ENCODE results near the gene FARP1.

The FARP1 gene

DNA sequence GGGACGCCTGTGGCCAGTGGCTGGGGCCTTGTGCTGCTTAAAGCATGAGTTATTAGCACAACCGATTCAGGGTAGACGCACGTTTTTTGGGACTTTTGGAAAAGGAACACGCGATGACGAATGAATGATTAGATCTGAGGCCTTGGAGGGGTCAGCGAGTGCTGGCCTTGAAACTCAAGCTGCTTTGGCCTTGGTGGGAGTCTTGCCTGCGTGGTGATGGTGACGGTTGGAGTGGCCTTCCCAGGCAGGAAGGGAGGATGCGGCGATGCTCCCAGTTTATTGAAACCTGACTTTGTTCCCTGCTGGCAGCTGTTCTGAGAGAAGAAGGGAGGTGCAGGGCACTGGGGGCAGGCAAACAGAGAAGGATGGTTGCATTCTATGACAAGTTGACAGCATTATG, 97.2 kb downstream of the FARP1 start (continued):
- TF ChIP-seq, protein P1, sequence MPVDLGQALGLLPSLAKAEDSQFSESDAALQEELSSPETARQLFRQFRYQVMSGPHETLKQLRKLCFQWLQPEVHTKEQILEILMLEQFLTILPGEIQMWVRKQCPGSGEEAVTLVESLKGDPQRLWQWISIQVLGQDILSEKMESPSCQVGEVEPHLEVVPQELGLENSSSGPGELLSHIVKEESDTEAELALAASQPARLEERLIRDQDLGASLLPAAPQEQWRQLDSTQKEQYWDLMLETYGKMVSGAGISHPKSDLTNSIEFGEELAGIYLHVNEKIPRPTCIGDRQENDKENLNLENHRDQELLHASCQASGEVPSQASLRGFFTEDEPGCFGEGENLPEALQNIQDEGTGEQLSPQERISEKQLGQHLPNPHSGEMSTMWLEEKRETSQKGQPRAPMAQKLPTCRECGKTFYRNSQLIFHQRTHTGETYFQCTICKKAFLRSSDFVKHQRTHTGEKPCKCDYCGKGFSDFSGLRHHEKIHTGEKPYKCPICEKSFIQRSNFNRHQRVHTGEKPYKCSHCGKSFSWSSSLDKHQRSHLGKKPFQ (tag by site-specific recombination; IDR thresholded peaks at IDR 0.05), result no peak
- TF ChIP-seq ZNF654 (tag by site-specific recombination; IDR thresholded peaks at IDR 0.05; ENCODE audit: low read depth), result no peak
- no peak for TF ChIP-seq ZNF292 (tag by site-specific recombination; IDR thresholded peaks at IDR 0.05; ENCODE audit: borderline replicate concordance, low read depth)
- no peak for TF ChIP-seq ZNF677 (tag by site-specific recombination; IDR thresholded peaks at IDR 0.05)
- TF ChIP-seq ZNF548 (tag by site-specific recombination; IDR thresholded peaks at IDR 0.05), result no peak
- TF ChIP-seq ZNF121 (tag by site-specific recombination; IDR thresholded peaks at IDR 0.05), result no peak
- TF ChIP-seq, protein P2, sequence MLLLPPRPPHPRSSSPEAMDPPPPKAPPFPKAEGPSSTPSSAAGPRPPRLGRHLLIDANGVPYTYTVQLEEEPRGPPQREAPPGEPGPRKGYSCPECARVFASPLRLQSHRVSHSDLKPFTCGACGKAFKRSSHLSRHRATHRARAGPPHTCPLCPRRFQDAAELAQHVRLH (tag by site-specific recombination; IDR thresholded peaks at IDR 0.05), result no peak
- TF ChIP-seq YY1 (tag by site-specific recombination; IDR thresholded peaks at IDR 0.05), result no peak
- TF ChIP-seq, protein P3, sequence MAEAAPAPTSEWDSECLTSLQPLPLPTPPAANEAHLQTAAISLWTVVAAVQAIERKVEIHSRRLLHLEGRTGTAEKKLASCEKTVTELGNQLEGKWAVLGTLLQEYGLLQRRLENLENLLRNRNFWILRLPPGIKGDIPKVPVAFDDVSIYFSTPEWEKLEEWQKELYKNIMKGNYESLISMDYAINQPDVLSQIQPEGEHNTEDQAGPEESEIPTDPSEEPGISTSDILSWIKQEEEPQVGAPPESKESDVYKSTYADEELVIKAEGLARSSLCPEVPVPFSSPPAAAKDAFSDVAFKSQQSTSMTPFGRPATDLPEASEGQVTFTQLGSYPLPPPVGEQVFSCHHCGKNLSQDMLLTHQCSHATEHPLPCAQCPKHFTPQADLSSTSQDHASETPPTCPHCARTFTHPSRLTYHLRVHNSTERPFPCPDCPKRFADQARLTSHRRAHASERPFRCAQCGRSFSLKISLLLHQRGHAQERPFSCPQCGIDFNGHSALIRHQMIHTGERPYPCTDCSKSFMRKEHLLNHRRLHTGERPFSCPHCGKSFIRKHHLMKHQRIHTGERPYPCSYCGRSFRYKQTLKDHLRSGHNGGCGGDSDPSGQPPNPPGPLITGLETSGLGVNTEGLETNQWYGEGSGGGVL (tag by site-specific recombination; IDR thresholded peaks at IDR 0.05), result no peak
- no peak for TF ChIP-seq ZNF658 (tag by site-specific recombination; IDR thresholded peaks at IDR 0.05)
- TF ChIP-seq KLF8 (tag by site-specific recombination; IDR thresholded peaks at IDR 0.05), result no peak
- no peak for TF ChIP-seq MZF1 (tag by site-specific recombination; IDR thresholded peaks at IDR 0.05; ENCODE audit: borderline replicate concordance)

DNA sequence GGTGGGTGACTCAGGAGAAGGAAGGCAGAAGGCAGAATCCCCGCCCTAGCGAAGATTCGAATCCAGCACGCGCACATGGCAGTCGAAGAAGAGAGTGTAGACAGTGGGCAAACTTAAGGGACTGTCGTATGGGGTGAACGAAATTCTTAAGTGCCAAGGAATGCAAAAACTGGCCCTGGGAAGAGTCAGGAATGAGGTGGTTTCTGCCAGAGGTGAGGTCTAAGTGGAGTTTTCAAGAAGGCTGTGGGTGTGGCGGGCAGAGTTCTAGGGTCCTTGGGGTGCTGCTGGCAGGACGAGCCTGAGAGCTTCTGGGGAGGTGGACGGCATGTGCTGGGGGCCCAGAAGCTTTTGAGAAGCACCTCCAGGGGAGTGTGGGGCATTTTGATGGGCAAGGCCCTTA, 98.1 kb downstream of the FARP1 start:
- no peaks in the 10 kb centered on the region for H3K4me1 ChIP-seq (ENCODE audit: control insufficient read depth, insufficient read depth, low read length)
- H3K36me3 ChIP-seq (ENCODE audit: control insufficient read depth in 2 of 2, insufficient read depth in 1 of 2, low read length in 2 of 2), result no peaks in the 10 kb centered on the region
- H3K27ac ChIP-seq (ENCODE audit: extremely low read depth, low read depth, low read length), result no peak overlapping the region
- ChIA-PET POLR2A (no interaction called here), CTCF (interaction anchor here (1.1 kb wide), 1 partner anchor 17 kb away, joined by 3 read pairs; no protein-coding TSS in a partner anchor)
- no peak overlapping the region for H3K4me3 ChIP-seq (ENCODE audit: low read depth, low read length)
- no peaks in the 10 kb centered on the region for H3K9me3 ChIP-seq (ENCODE audit: control insufficient read depth, insufficient read depth, low read depth, low read length)
- TF ChIP-seq, protein P4, sequence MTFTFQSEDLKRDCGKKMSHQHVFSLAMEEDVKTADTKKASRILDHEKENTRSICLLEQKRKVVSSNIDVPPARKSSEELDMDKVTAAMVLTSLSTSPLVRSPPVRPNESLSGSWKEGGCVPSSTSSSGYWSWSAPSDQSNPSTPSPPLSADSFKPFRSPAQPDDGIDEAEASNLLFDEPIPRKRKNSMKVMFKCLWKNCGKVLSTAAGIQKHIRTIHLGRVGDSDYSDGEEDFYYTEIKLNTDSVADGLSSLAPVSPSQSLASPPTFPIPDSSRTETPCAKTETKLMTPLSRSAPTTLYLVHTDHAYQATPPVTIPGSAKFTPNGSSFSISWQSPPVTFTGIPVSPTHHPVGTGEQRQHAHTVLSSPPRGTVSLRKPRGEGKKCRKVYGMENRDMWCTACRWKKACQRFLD (tag by site-specific recombination; IDR thresholded peaks at IDR 0.05), result no peak
- no peak for TF ChIP-seq ZNF366 (tag by site-specific recombination; conservative IDR thresholded peaks at IDR 0.05)
- no peak for TF ChIP-seq KLF16 (tag by site-specific recombination; IDR thresholded peaks at IDR 0.05)
- TF ChIP-seq ZFP3 (tag by site-specific recombination; IDR thresholded peaks at IDR 0.05; ENCODE audit: low read depth), result no peak
- TF ChIP-seq, protein P5, sequence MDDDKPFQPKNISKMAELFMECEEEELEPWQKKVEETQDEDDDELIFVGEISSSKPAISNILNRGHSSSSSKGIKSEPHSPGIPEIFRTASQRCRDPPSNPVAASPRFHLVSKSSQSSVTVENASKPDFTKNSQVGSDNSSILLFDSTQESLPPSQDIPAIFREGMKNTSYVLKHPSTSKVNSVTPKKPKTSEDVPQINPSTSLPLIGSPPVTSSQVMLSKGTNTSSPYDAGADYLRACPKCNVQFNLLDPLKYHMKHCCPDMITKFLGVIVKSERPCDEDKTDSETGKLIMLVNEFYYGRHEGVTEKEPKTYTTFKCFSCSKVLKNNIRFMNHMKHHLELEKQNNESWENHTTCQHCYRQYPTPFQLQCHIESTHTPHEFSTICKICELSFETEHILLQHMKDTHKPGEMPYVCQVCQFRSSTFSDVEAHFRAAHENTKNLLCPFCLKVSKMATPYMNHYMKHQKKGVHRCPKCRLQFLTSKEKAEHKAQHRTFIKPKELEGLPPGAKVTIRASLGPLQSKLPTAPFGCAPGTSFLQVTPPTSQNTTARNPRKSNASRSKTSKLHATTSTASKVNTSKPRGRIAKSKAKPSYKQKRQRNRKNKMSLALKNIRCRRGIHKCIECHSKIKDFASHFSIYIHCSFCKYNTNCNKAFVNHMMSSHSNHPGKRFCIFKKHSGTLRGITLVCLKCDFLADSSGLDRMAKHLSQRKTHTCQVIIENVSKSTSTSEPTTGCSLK (tag by site-specific recombination; IDR thresholded peaks at IDR 0.05), result no peak
- no peak for TF ChIP-seq GLI4 (tag by site-specific recombination; IDR thresholded peaks at IDR 0.05)
- no peak for TF ChIP-seq HOXD13 (CRISPR knock-in tag; IDR thresholded peaks at IDR 0.05; ENCODE audit: borderline replicate concordance)
- TF ChIP-seq HOXC10 (CRISPR knock-in tag; IDR thresholded peaks at IDR 0.05), result no peak
- TF ChIP-seq, protein P6, sequence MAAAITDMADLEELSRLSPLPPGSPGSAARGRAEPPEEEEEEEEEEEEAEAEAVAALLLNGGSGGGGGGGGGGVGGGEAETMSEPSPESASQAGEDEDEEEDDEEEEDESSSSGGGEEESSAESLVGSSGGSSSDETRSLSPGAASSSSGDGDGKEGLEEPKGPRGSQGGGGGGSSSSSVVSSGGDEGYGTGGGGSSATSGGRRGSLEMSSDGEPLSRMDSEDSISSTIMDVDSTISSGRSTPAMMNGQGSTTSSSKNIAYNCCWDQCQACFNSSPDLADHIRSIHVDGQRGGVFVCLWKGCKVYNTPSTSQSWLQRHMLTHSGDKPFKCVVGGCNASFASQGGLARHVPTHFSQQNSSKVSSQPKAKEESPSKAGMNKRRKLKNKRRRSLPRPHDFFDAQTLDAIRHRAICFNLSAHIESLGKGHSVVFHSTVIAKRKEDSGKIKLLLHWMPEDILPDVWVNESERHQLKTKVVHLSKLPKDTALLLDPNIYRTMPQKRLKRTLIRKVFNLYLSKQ (tag by site-specific recombination; IDR thresholded peaks at IDR 0.05; ENCODE audit: borderline replicate concordance), result no peak
- no peak for TF ChIP-seq SETDB1 (IDR thresholded peaks at IDR 0.05; ENCODE audit: insufficient read length, low read length)
- TF ChIP-seq, protein P7, sequence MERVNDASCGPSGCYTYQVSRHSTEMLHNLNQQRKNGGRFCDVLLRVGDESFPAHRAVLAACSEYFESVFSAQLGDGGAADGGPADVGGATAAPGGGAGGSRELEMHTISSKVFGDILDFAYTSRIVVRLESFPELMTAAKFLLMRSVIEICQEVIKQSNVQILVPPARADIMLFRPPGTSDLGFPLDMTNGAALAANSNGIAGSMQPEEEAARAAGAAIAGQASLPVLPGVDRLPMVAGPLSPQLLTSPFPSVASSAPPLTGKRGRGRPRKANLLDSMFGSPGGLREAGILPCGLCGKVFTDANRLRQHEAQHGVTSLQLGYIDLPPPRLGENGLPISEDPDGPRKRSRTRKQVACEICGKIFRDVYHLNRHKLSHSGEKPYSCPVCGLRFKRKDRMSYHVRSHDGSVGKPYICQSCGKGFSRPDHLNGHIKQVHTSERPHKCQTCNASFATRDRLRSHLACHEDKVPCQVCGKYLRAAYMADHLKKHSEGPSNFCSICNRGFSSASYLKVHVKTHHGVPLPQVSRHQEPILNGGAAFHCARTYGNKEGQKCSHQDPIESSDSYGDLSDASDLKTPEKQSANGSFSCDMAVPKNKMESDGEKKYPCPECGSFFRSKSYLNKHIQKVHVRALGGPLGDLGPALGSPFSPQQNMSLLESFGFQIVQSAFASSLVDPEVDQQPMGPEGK (tag by site-specific recombination; IDR thresholded peaks at IDR 0.05), result no peak
- TF ChIP-seq ZNF433 (tag by site-specific recombination; IDR thresholded peaks at IDR 0.05; ENCODE audit: low read depth), result no peak
- TF ChIP-seq ZNF555 (tag by site-specific recombination; conservative IDR thresholded peaks at IDR 0.05), result no peak
- no peak for TF ChIP-seq ZNF146 (tag by site-specific recombination; IDR thresholded peaks at IDR 0.05)
- no peak for TF ChIP-seq BCL11A (tag by site-specific recombination; IDR thresholded peaks at IDR 0.05; ENCODE audit: low read depth)
- no peak for TF ChIP-seq ZNF394 (tag by site-specific recombination; IDR thresholded peaks at IDR 0.05; ENCODE audit: borderline replicate concordance)
